Neutrophil (primary cell): ENCODE measurements around the gene POLR1C.

ENCODE experiments used
- H3K27ac ChIP-seq: fragments of 200-600 bp; sonication (generic); 2 replicates; pipeline ENCODE4 v1.5.1; 2016; ENCODE audit warnings: mild to moderate bottlenecking, moderate library complexity
- H3K27me3 ChIP-seq: fragments of 200-600 bp; sonication (generic); 2 replicates; pipeline ENCODE4 v1.6.0; 2016; ENCODE audit warnings: mild to moderate bottlenecking
- H3K36me3 ChIP-seq: fragments of 200-600 bp; sonication (generic); 2 replicates; pipeline ENCODE4 v1.5.1; 2017
- H3K4me1 ChIP-seq, 2 experiments: fragments of 200-600 bp in 1 of 2; sonication (generic) in 1 of 2; 1 replicate in 1 of 2; 2 replicates in 1 of 2; pipeline versions ENCODE4 v1.5.1 to v1.6.1; 2013 to 2016; ENCODE audit warnings: low read depth in 1 of 2, low read length in 1 of 2, mild to moderate bottlenecking in 1 of 2, moderate library complexity in 1 of 2; ENCODE audit not compliant: control insufficient read depth in 1 of 2, insufficient read depth in 1 of 2
- H3K4me3 ChIP-seq, 2 experiments: fragments of 200-600 bp in 1 of 2; sonication (generic) in 1 of 2; 1 replicate in 1 of 2; 2 replicates in 1 of 2; pipeline ENCODE4 v1.5.1; 2013 to 2016; ENCODE audit warnings: low read depth in 1 of 2, low read length in 1 of 2, mild to moderate bottlenecking in 1 of 2, moderate library complexity in 1 of 2
- H3K9me3 ChIP-seq: fragments of 200-600 bp; sonication (generic); 2 replicates; pipeline ENCODE4 v1.5.1; 2016
- CTCF ChIP-seq: fragments of 200-600 bp; sonication (generic); IDR thresholded peaks from 2 replicates; pipeline ENCODE4 v1.5.1; 2016; ENCODE audit warnings: antibody characterized with exemption

POLR1C gene

DNA sequence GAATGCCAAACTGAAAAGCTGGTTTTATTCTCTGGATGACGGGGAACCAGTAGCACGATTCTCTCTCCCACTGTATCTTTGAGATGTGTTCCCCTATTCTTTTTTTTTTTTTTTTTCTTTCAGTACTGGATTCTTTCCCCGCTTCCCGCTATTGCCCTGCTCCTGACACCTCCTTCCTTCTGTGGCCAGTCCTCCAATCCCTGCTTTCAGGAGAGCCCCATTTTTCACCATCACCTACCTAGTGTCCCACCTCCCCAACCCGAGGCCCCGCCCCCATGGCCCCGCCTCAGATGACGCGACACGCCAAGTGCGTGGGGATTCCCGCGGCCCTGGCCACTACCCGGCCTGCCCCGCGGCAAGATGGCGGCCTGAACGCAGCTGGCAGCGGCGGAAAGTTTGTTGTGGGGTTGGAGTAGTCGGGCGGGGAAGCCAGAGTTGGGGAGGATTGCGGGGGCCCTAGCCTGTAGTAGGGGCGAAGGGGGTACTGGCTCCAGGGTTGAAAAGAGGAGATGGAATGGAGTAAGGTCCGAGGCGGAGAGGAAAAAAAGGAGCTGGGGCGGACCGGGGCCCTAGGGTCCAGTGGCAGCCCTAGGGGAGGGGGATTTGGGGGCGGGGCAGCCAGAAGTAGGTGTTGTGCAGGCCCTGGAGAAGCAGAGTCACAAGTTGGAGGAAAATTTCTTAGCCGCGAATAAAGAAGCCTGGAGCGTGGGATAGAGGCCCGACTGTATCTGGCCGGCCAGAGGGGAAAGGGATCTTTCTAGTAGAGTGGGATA is 39.5 kb upstream of the POLR1C start, which contains the start of gene TJAP1:
Gene TJAP1 (plus strand): TSS at position 336 of the 773 bp plus-strand sequence. CDS start 21,432 bp downstream, outside the sequence.
- TF ChIP-seq CTCF = peak; percentile 10
- Histone ChIP-seq H3K27me3 (peaks cover 1% of the 10 kb centered on the region), H3K4me3 (peak within 1 kb of the TSS; percentile 64 to 79), H3K9me3 (no peaks in the 10 kb centered on the region), H3K36me3 (no peaks in the 10 kb centered on the region), H3K27ac (peak within 1 kb of the TSS; percentile 67), H3K4me1 (peaks cover 10 to 15% of the 10 kb centered on the region in 2 experiments)

DNA sequence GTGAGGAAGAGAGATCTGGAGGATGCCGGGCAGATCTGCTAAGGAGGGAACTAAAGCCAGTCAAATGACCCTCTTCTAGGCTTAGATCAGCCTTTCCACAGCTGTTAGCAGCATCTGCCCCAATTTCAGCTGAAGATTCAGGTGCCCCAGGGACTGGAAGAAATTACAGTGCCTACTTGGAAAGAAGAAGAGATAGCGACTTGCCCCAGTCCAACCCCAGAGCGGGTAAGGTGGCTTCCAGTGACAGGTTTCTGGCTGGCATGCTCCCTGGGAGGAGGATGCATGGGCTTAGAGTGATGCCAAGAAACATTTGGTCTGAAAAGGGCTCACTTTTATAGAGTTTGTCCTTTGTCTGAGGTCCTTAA is 38.9 kb upstream of the POLR1C start:
- H3K27ac ChIP-seq = peak overlapping the region; percentile 67
- H3K36me3 ChIP-seq = no peaks in the 10 kb centered on the region
- peaks cover 10 to 15% of the 10 kb centered on the region in 2 experiments for H3K4me1 ChIP-seq
- no peaks in the 10 kb centered on the region for H3K27me3 ChIP-seq
- H3K4me3 ChIP-seq = peak overlapping the region; percentile 64 to 79
- TF ChIP-seq CTCF = no peak
- no peaks in the 10 kb centered on the region for H3K9me3 ChIP-seq

- no peak for TF ChIP-seq CTCF
- Histone ChIP-seq H3K4me1 (peaks cover 10 to 15% of the 10 kb centered on the region in 2 experiments), H3K36me3 (no peaks in the 10 kb centered on the region), H3K27ac (no peak overlapping the region), H3K27me3 (no peaks in the 10 kb centered on the region), H3K4me3 (no peak overlapping the region), H3K9me3 (no peaks in the 10 kb centered on the region)
Observed at GRCh38 chr6:43481075-43481474, 35.8 kb upstream of the POLR1C start.

- Histone ChIP-seq H3K27me3 (no peaks in the 10 kb centered on the region), H3K36me3 (no peaks in the 10 kb centered on the region), H3K4me1 (peaks cover 9 to 15% of the 10 kb centered on the region in 2 experiments), H3K9me3 (no peaks in the 10 kb centered on the region), H3K27ac (no peak overlapping the region), H3K4me3 (no peak overlapping the region)
- TF ChIP-seq CTCF = no peak
Observed at GRCh38 chr6:43481591-43482236, 35.2 kb upstream of the POLR1C start.

GRCh38 chr6:43488667-43489276 is 28.1 kb upstream of the POLR1C start:
- Histone ChIP-seq H3K27ac (no peak overlapping the region), H3K36me3 (peaks cover 11% of the 10 kb centered on the region), H3K27me3 (no peaks in the 10 kb centered on the region), H3K9me3 (no peaks in the 10 kb centered on the region), H3K4me1 (no peaks in the 10 kb centered on the region), H3K4me3 (no peak overlapping the region)
- no peak for TF ChIP-seq CTCF
